H1 (cell line): ENCODE data around the gene DENND6B. TPM values are rescaled to one million over a fixed set of nuclear protein-coding genes. Genes with fewer than 3 reads are reported as not detected.

Experiments used
- CTCF ChIA-PET: fragments of 300-600 bp; sonication (Branson Sonifier 250); formaldehyde crosslinking; loops from one replicate; lab custom pipeline; 2021; ENCODE audit not compliant: partially characterized antibody; lab: Charles Lee
- POLR2A ChIA-PET: fragments of 300-600 bp; sonication (Branson Sonifier 250); formaldehyde crosslinking; loops from one replicate; lab custom pipeline; 2021; ENCODE audit warnings: inconsistent platforms; ENCODE audit not compliant: partially characterized antibody; lab: Charles Lee
- DNase-seq, 2 experiments: peaks; one replicate each; pipeline versions ENCODE4 v3.0.0 to v3.0.0-alpha.2; 2010 to 2022; ENCODE audit warnings: low spot score in 2 of 2, low read depth in 1 of 2, mixed read lengths in 1 of 2
- FAIRE-seq: peaks from 2 replicates; lab custom pipeline; 2011; peaks lifted over from hg19 to GRCh38; lab: Jason Lieb, UNC
- H2AFZ ChIP-seq: 2 replicates; pipeline ENCODE4 v1.8.1; 2012; ENCODE audit warnings: low read length, inconsistent platforms
- H2AK5ac ChIP-seq: 2 replicates; pipeline ENCODE4 v1.6.1; 2013; ENCODE audit warnings: low read depth, low read length
- H2BK120ac ChIP-seq: replicated peaks from 2 replicates; pipeline ENCODE3; 2013; ENCODE audit warnings: low read depth, low read length, inconsistent platforms
- H2BK12ac ChIP-seq: 2 replicates; pipeline ENCODE4 v1.6.1; 2013; ENCODE audit warnings: low read depth, low read length
- H2BK15ac ChIP-seq: 2 replicates; pipeline ENCODE4 v1.6.1; 2013; ENCODE audit warnings: low read length
- H2BK20ac ChIP-seq: 2 replicates; pipeline ENCODE4 v1.6.1; 2013; ENCODE audit warnings: low read length
- H2BK5ac ChIP-seq: 2 replicates; pipeline ENCODE4 v1.6.1; 2013; ENCODE audit warnings: low read depth, low read length
- H3K14ac ChIP-seq: 2 replicates; pipeline ENCODE4 v1.6.1; 2013; ENCODE audit warnings: inconsistent platforms; ENCODE audit not compliant: insufficient read length
- H3K18ac ChIP-seq: 2 replicates; pipeline ENCODE4 v1.6.1; 2013; ENCODE audit warnings: low read length; ENCODE audit errors: extremely low read depth
- H3K23ac ChIP-seq: 2 replicates; pipeline ENCODE4 v1.6.1; 2013; ENCODE audit warnings: inconsistent platforms; ENCODE audit not compliant: insufficient read length
- H3K23me2 ChIP-seq: 2 replicates; pipeline ENCODE4 v1.6.1; 2013; ENCODE audit warnings: low read depth, low read length
- H3K27ac ChIP-seq: 2 replicates; pipeline ENCODE4 v1.6.1; 2011; ENCODE audit warnings: low read depth, low read length, inconsistent platforms
- H3K27me3 ChIP-seq, 4 experiments: replicated peaks in 1 of 4; 1 replicate in 1 of 4; 2 replicates in 3 of 4; pipeline versions ENCODE4 v1.6.1 to v1.8.1; 2011 to 2013; ENCODE audit warnings: low read length in 3 of 4, mild to moderate bottlenecking in 3 of 4, inconsistent platforms in 2 of 4, mixed read lengths in 2 of 4, moderate library complexity in 1 of 4; ENCODE audit not compliant: control insufficient read depth in 3 of 4, insufficient read depth in 3 of 4; ENCODE audit errors: extremely low read depth in 1 of 4
- H3K36me3 ChIP-seq, 4 experiments: 2 replicates each; pipeline versions ENCODE4 v1.6.1 to v1.8.1; 2011 to 2013; ENCODE audit warnings: mild to moderate bottlenecking in 4 of 4, low read length in 3 of 4, moderate library complexity in 2 of 4, control low read depth in 1 of 4, inconsistent platforms in 1 of 4; ENCODE audit not compliant: insufficient read depth in 4 of 4, control insufficient read depth in 2 of 4
- H3K4ac ChIP-seq: replicated peaks from 2 replicates; pipeline ENCODE3; 2013; ENCODE audit warnings: low read length, low read depth, mixed read lengths, inconsistent platforms; ENCODE audit not compliant: insufficient read length
- H3K4me1 ChIP-seq, 4 experiments: replicated peaks in 1 of 4; 1 replicate in 1 of 4; 2 replicates in 3 of 4; pipeline versions ENCODE4 v1.6.1 to v1.8.1; 2011 to 2013; ENCODE audit warnings: low read length in 3 of 4, inconsistent platforms in 2 of 4, mixed read lengths in 1 of 4; ENCODE audit not compliant: insufficient read depth in 4 of 4, control insufficient read depth in 3 of 4
- H3K4me2 ChIP-seq, 2 experiments: 2 replicates each; pipeline versions ENCODE4 v1.6.1 to v1.8.1; 2011 to 2013; ENCODE audit warnings: low read depth in 2 of 2, low read length in 2 of 2, control low read depth in 1 of 2, inconsistent platforms in 1 of 2, mild to moderate bottlenecking in 1 of 2; ENCODE audit not compliant: insufficient read depth in 1 of 2
- H3K4me3 ChIP-seq, 4 experiments: fragments of 200-600, 300-600 bp in 1 of 4; sonication (generic), shearing (Covaris generic), sonication (Bioruptor Twin) in 1 of 4; 2 replicates each; pipeline versions ENCODE4 v1.5.1 to v1.8.1; 2011 to 2016; ENCODE audit warnings: low read length in 4 of 4, low read depth in 3 of 4, control low read depth in 2 of 4, inconsistent platforms in 2 of 4, mild to moderate bottlenecking in 2 of 4, mixed read lengths in 1 of 4, moderate library complexity in 1 of 4; ENCODE audit not compliant: insufficient read depth in 2 of 4; ENCODE audit errors: extremely low read depth in 1 of 4
- H3K56ac ChIP-seq: replicated peaks from 2 replicates; pipeline ENCODE3; 2013; ENCODE audit warnings: low read depth, mild to moderate bottlenecking, mixed read lengths, low read length, inconsistent platforms; ENCODE audit not compliant: insufficient read length
- H3K79me1 ChIP-seq: 2 replicates; pipeline ENCODE4 v1.6.1; 2013; ENCODE audit warnings: low read depth, low read length, control low read depth
- H3K79me2 ChIP-seq, 2 experiments: 2 replicates each; pipeline versions ENCODE4 v1.6.1 to v1.8.1; 2012 to 2013; ENCODE audit warnings: low read length in 2 of 2, mild to moderate bottlenecking in 2 of 2, inconsistent platforms in 1 of 2; ENCODE audit not compliant: insufficient read depth in 2 of 2, control insufficient read depth in 1 of 2
- H3K9ac ChIP-seq, 4 experiments: replicated peaks in 1 of 4; 1 replicate in 1 of 4; 2 replicates in 3 of 4; pipeline versions ENCODE4 v1.6.1 to v1.8.1; 2011 to 2013; ENCODE audit warnings: low read depth in 3 of 4, low read length in 3 of 4, control low read depth in 2 of 4, mild to moderate bottlenecking in 2 of 4, moderate library complexity in 2 of 4, inconsistent platforms in 1 of 4; ENCODE audit errors: extremely low read depth in 1 of 4
- H3K9me3 ChIP-seq, 2 experiments: 2 replicates each; pipeline versions ENCODE4 v1.6.1 to v1.8.1; 2012 to 2013; ENCODE audit warnings: mild to moderate bottlenecking in 2 of 2, moderate library complexity in 2 of 2, control low read depth in 1 of 2, inconsistent platforms in 1 of 2, low read depth in 1 of 2, low read length in 1 of 2, mixed read lengths in 1 of 2; ENCODE audit not compliant: insufficient read depth in 2 of 2
- H4K20me1 ChIP-seq, 2 experiments: replicated peaks in 1 of 2; 2 replicates each; pipeline versions ENCODE3 to v1.8.1; 2011 to 2013; ENCODE audit warnings: inconsistent platforms in 2 of 2, low read length in 2 of 2, mild to moderate bottlenecking in 1 of 2; ENCODE audit not compliant: insufficient read depth in 2 of 2, control insufficient read depth in 1 of 2
- H4K5ac ChIP-seq: 2 replicates; pipeline ENCODE4 v1.6.1; 2013; ENCODE audit warnings: low read length, low read depth, mixed read lengths, inconsistent platforms; ENCODE audit not compliant: insufficient read length
- H4K8ac ChIP-seq: 2 replicates; pipeline ENCODE4 v1.8.0; 2013; ENCODE audit warnings: mild to moderate bottlenecking, moderate library complexity, low read length, inconsistent platforms; ENCODE audit not compliant: insufficient read depth; ENCODE audit errors: extremely low read depth
- H4K91ac ChIP-seq: replicated peaks from 2 replicates; pipeline ENCODE3; 2013; ENCODE audit warnings: low read length, mixed read lengths, inconsistent platforms; ENCODE audit not compliant: insufficient read length
- BRCA1 ChIP-seq: IDR thresholded peaks from 2 replicates; pipeline ENCODE4 v1.6.1; 2012; ENCODE audit warnings: low read depth, low read length, improper control_type of control experiment
- CREB1 ChIP-seq: IDR thresholded peaks from 2 replicates; pipeline ENCODE4 v1.6.1; 2012; ENCODE audit warnings: inconsistent platforms
- FOSL1 ChIP-seq: IDR thresholded peaks from 2 replicates; pipeline ENCODE4 v1.6.1; 2011; ENCODE audit warnings: mild to moderate bottlenecking, low read depth, low read length, moderate library complexity; ENCODE audit not compliant: insufficient read depth
- PHF8 ChIP-seq: fragments of 200-600 bp; sonication (generic); conservative IDR thresholded peaks from 2 replicates; pipeline ENCODE4 v1.7.1; 2012; ENCODE audit warnings: low read depth, mild to moderate bottlenecking, inconsistent platforms, low read length, moderate library complexity
- SAP30 ChIP-seq: fragments of 300-600 bp; sonication (generic); IDR thresholded peaks from 2 replicates; pipeline ENCODE4 v1.7.1; 2012; ENCODE audit warnings: low read length, moderate library complexity, mild to moderate bottlenecking, inconsistent platforms; ENCODE audit not compliant: insufficient read depth, insufficient replicate concordance
- SIN3A ChIP-seq, 2 experiments: IDR thresholded peaks in 1 of 2; conservative IDR thresholded peaks in 1 of 2; 2 replicates each; pipeline ENCODE4 v1.6.1; 2011 to 2012; ENCODE audit warnings: low read length in 2 of 2, improper control_type of control experiment in 1 of 2, low read depth in 1 of 2, mild to moderate bottlenecking in 1 of 2
- SP1 ChIP-seq: IDR thresholded peaks from 2 replicates; pipeline ENCODE4 v1.6.1; 2011; ENCODE audit warnings: low read depth, low read length
- WGBS, 2 experiments: shearing (Covaris generic) in 1 of 2; methylation state at CpG; one replicate each; pipeline versions ENCODE4 v1.1.6 to v1.1.7; 2013 to 2015; ENCODE audit warnings: low lambda C conversion rate in 2 of 2, mixed read lengths in 2 of 2, inconsistent platforms in 1 of 2, low coverage in 1 of 2, missing lambda C conversion rate in 1 of 2; ENCODE audit not compliant: insufficient replicate concordance in 2 of 2, insufficient coverage in 1 of 2, insufficient read length in 1 of 2; ENCODE audit errors: extremely low coverage in 1 of 2, missing lambda C conversion rate in 1 of 2; 5-methylcytosine and 5-hydroxymethylcytosine counted together
- polyA plus RNA-seq, 7 experiments: library from polyadenylated mRNA; depleted of rRNA in 3 of 7; stranded (reverse) in 5 of 7; unstranded in 2 of 7; fragments of >200 nt in 5 of 7; fragments of 200-250 nt in 2 of 7; gene quantifications; 1 replicate in 5 of 7; 2 replicates in 1 of 7; 4 replicates in 1 of 7; pipeline versions ENCODE4 v1.2.1 to v1.2.3, GENCODE V29; 2011 to 2013; ENCODE audit warnings: missing spikeins in 2 of 7, mixed read lengths in 2 of 7
- total RNA-seq: library from RNA; stranded (reverse); fragmentation: NEBNext Ultra II Directional; extraction: Animal tissue kit (Norgen Biotek cat#: 25700); gene quantifications from 2 replicates; pipeline ENCODE4 v1.2.1, GENCODE V29; 2021
- TF ChIP-seq, protein P1 (sequence below), 3 experiments: IDR thresholded peaks; 1 replicate in 2 of 3; 2 replicates in 1 of 3; pipeline versions ENCODE4 v1.5.1 to v1.6.1; 2011; ENCODE audit warnings: low read length in 3 of 3, mild to moderate bottlenecking in 3 of 3, inconsistent platforms in 2 of 3, low read depth in 1 of 3, moderate library complexity in 1 of 3; ENCODE audit not compliant: insufficient read depth in 1 of 3; ENCODE audit errors: control extremely low read depth in 1 of 3
- TF ChIP-seq, protein P2 (sequence below): IDR thresholded peaks from 2 replicates; pipeline ENCODE4 v1.6.1; 2011; ENCODE audit warnings: low read length, improper control_type of control experiment

Gene DENND6B
- total and polyA plus RNA-seq, 2 of the 8 experiments (the other 6 are each of a cell fraction or from before 2014, with no cell fraction given): 1.1 to 1.9 TPM

DNA sequence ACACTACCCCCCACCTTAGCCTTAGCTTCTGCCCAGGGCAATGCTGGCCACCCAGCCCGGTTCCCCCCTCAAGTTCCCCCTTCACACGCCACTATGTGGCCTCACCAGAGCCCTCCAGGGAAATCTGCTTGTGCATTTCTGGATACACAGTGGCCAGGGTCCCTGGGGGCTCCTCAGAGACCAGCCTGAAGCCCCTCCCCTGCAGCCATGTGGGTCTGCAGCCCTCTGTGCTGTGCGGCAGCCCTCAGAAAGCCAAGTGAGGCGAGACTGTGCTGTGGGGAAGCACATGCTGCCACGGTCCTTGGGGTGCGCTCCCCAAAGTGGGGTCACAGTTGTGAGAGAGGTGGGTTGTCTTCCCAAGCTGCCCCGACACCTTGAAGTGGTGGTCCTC lies 17.2 kb downstream of the DENND6B start:
- H2AFZ ChIP-seq: no peak overlapping the region
- no peak overlapping the region for H2AK5ac ChIP-seq
- no peak overlapping the region for H3K56ac ChIP-seq
- H4K91ac ChIP-seq: peak overlapping the region; percentile 69
- H3K4ac ChIP-seq: no peak overlapping the region
- no peaks in the 10 kb centered on the region; the same call in 1 of the 2 replicates for H3K79me1 ChIP-seq
- no peak overlapping the region for H3K4me3 ChIP-seq
- WGBS, 2 experiments: 98% methylated on average over 6 of the region's 7 CpGs; no CpG with 5 or more reads in 1 of the 2 experiments
- DNase-seq (no peak), FAIRE-seq (no peak)
- H3K27ac ChIP-seq: no peak overlapping the region
- no peak overlapping the region for H2BK120ac ChIP-seq
- H3K4me2 ChIP-seq: no peak overlapping the region
- peaks cover 2% of the 10 kb centered on the region; the same call in 1 of the 2 replicates for H3K23me2 ChIP-seq
- H3K9ac ChIP-seq: no peak overlapping the region
- H3K14ac ChIP-seq: no peak overlapping the region
- H3K27me3 ChIP-seq: no peaks in the 10 kb centered on the region; a peak in 2 of 7 replicates
- 0 out of 2 replicates have a peak overlapping the region, but pooled peaks have one; percentile 60 for H2BK5ac ChIP-seq
- no peak overlapping the region for H3K23ac ChIP-seq
- ChIA-PET CTCF (interaction anchor here (0.9 to 2.2 kb wide), 4 partner anchors 11 to 33 kb away, joined by 3 to 7 read pairs (median 6); no protein-coding TSS in a partner anchor), POLR2A (interaction anchor here (0.9 to 1.8 kb wide), 3 partner anchors 15 to 27 kb away, joined by 3 to 9 read pairs (median 5); partner anchors contain the start of gene DENND6B)
- H2BK12ac ChIP-seq: 0 out of 2 replicates have a peak overlapping the region, but pooled peaks have one; percentile 90
- no peak overlapping the region for H4K8ac ChIP-seq
- peak overlapping the region; percentile 72; the same call in 1 of the 2 replicates for H2BK15ac ChIP-seq
- H4K5ac ChIP-seq: no peak overlapping the region
- H3K79me2 ChIP-seq: peaks cover 0 to 8% of the 10 kb centered on the region in 2 experiments; a peak in 2 of 4 replicates
- H4K20me1 ChIP-seq: peaks cover 0 to 6% of the 10 kb centered on the region in 2 experiments
- peaks cover 3 to 29% (median 15%) of the 10 kb centered on the region in 4 experiments; a peak in 6 of 7 replicates for H3K4me1 ChIP-seq
- H3K36me3 ChIP-seq: no peaks in the 10 kb centered on the region
- H3K9me3 ChIP-seq: no peaks in the 10 kb centered on the region; a peak in 1 of 4 replicates
- H2BK20ac ChIP-seq: no peak overlapping the region; the same call in 1 of the 2 replicates
- H3K18ac ChIP-seq: no peak overlapping the region
- no peak for TF ChIP-seq SIN3A (conservative IDR thresholded peaks at IDR 0.05 in 1 of 2, IDR thresholded peaks at IDR 0.05 in 1 of 2; ENCODE audit: low read depth in 1 of 2, low read length in 2 of 2)
- no peak for TF ChIP-seq CREB1
- TF ChIP-seq PHF8: no peak
- no peak for TF ChIP-seq SAP30
- TF ChIP-seq, protein P1, sequence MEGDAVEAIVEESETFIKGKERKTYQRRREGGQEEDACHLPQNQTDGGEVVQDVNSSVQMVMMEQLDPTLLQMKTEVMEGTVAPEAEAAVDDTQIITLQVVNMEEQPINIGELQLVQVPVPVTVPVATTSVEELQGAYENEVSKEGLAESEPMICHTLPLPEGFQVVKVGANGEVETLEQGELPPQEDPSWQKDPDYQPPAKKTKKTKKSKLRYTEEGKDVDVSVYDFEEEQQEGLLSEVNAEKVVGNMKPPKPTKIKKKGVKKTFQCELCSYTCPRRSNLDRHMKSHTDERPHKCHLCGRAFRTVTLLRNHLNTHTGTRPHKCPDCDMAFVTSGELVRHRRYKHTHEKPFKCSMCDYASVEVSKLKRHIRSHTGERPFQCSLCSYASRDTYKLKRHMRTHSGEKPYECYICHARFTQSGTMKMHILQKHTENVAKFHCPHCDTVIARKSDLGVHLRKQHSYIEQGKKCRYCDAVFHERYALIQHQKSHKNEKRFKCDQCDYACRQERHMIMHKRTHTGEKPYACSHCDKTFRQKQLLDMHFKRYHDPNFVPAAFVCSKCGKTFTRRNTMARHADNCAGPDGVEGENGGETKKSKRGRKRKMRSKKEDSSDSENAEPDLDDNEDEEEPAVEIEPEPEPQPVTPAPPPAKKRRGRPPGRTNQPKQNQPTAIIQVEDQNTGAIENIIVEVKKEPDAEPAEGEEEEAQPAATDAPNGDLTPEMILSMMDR (IDR thresholded peaks at IDR 0.05; ENCODE audit: control extremely low read depth in 1 of 3, insufficient read depth in 1 of 3, low read depth in 1 of 3, low read length in 3 of 3): no peak
- no peak for TF ChIP-seq FOSL1
- no peak for TF ChIP-seq SP1
- no peak for TF ChIP-seq BRCA1
- TF ChIP-seq, protein P2, sequence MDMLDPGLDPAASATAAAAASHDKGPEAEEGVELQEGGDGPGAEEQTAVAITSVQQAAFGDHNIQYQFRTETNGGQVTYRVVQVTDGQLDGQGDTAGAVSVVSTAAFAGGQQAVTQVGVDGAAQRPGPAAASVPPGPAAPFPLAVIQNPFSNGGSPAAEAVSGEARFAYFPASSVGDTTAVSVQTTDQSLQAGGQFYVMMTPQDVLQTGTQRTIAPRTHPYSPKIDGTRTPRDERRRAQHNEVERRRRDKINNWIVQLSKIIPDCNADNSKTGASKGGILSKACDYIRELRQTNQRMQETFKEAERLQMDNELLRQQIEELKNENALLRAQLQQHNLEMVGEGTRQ: no peak
